ENCODE data around the gene CDCA3.
"Not testable (repeated sequence)": the region's sequence is repeated elsewhere in the genome, so short reads cannot be mapped to it uniquely, and the experiment has no call there.

Gene CDCA3

DNA sequence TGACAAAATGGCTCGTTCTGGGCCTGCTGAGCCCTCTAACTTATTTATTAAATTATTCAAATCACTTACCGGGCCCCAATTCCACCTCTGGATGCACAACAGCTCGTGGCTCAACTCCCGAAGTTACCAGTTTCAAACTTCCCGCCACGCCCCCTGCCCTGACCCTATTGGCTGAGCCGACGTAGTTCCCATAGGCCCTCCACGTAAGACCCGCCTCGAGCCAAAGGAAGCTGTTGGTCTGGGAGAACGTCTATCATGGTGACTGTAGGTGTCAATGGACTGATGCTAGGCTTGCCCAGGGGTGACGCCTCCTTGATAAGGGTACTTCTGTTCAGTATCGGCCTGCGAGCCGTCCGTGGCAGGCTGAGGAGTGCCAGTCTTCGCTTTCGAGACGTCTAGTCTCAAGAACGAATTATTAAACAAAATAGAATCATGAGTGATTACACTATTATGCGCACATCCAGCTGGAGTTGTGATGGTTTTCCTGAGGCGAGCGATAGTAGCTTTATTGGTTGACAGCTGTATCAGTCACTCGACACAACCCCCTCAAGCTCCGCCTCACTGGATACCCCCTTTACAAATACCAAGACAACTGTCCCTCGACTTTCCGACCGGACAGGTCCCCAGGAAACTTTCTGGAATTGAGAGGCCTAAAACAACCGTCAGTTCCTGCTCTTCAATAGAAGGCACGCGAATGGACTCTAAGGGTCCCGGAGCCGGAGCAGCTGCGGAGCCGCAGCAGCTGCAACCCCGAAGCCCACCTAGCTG, at the start of gene CDCA3:
Gene CDCA3, minus strand, starts transcription at position 134 of the 768 bp plus-strand sequence. CDS start 334 bp downstream, outside the sequence.
- in situ Hi-C loops (cut with HindIII; ENCODE audit: low sequenced_read_pairs): no loop called here
- TF ChIP-seq, protein P1, sequence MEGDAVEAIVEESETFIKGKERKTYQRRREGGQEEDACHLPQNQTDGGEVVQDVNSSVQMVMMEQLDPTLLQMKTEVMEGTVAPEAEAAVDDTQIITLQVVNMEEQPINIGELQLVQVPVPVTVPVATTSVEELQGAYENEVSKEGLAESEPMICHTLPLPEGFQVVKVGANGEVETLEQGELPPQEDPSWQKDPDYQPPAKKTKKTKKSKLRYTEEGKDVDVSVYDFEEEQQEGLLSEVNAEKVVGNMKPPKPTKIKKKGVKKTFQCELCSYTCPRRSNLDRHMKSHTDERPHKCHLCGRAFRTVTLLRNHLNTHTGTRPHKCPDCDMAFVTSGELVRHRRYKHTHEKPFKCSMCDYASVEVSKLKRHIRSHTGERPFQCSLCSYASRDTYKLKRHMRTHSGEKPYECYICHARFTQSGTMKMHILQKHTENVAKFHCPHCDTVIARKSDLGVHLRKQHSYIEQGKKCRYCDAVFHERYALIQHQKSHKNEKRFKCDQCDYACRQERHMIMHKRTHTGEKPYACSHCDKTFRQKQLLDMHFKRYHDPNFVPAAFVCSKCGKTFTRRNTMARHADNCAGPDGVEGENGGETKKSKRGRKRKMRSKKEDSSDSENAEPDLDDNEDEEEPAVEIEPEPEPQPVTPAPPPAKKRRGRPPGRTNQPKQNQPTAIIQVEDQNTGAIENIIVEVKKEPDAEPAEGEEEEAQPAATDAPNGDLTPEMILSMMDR (IDR thresholded peaks at IDR 0.05; ENCODE audit: low read depth, low read length, missing control alignments): no peak

GRCh38 chr12:6899837-6900519, 48.9 kb upstream of the CDCA3 start:
- no peak overlapping the region for H3K4me3 ChIP-seq (ENCODE audit: low read depth, low read length)
- in situ Hi-C loops (cut with HindIII; ENCODE audit: low sequenced_read_pairs): no loop called here
- TF ChIP-seq, protein P1 (IDR thresholded peaks at IDR 0.05; ENCODE audit: low read depth, low read length, missing control alignments): no peak
- DNase-seq (ENCODE audit: low read depth): peak; percentile 62

More for the DNA sequence above, at the start of gene CDCA3:
- peak; percentile 96 for DNase-seq (ENCODE audit: low read depth)
- H3K4me3 ChIP-seq (ENCODE audit: low read depth, low read length): peak within 1 kb of the TSS; percentile 79

DNA sequence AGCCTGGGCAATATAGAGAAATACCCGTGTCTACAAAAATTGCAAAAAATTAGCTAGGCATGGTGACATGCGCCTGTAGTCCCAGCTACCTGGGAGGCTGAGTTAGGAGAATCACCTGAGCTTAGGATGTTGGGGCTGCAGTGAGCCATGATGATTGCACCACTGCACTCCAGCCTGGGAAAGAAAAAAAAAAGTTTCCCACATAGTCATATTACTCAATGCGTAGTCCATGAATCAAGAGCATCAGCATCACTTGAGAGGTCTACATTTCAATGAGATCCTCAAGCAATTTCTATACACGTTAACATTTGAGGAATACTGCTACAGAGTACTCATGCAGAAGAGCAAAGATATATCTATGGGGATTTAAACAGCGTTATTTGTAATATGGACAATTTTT, 48.3 kb upstream of the CDCA3 start:
- H3K4me3 ChIP-seq (ENCODE audit: low read depth, low read length): no peak overlapping the region
- TF ChIP-seq, protein P1 (IDR thresholded peaks at IDR 0.05; ENCODE audit: low read depth, low read length, missing control alignments): no peak
- in situ Hi-C loops (cut with HindIII; ENCODE audit: low sequenced_read_pairs): no loop called here
- no peak for DNase-seq (ENCODE audit: low read depth)

- no peak overlapping the region for H3K4me3 ChIP-seq (ENCODE audit: low read depth, low read length)
- DNase-seq (ENCODE audit: low read depth): no peak
- TF ChIP-seq, protein P1 (IDR thresholded peaks at IDR 0.05; ENCODE audit: low read depth, low read length, missing control alignments): no peak
- in situ Hi-C loops (cut with HindIII; ENCODE audit: low sequenced_read_pairs): no loop called here
Observed at GRCh38 chr12:6896846-6897435, 45.9 kb upstream of the CDCA3 start.

- in situ Hi-C loops (cut with HindIII; ENCODE audit: low sequenced_read_pairs): no loop called here
- TF ChIP-seq, protein P1 (IDR thresholded peaks at IDR 0.05; ENCODE audit: low read depth, low read length, missing control alignments): no peak
- no peak for DNase-seq (ENCODE audit: low read depth)
- no peak overlapping the region for H3K4me3 ChIP-seq (ENCODE audit: low read depth, low read length)
Observed at GRCh38 chr12:6894321-6894720, 43.2 kb upstream of the CDCA3 start.

DNA sequence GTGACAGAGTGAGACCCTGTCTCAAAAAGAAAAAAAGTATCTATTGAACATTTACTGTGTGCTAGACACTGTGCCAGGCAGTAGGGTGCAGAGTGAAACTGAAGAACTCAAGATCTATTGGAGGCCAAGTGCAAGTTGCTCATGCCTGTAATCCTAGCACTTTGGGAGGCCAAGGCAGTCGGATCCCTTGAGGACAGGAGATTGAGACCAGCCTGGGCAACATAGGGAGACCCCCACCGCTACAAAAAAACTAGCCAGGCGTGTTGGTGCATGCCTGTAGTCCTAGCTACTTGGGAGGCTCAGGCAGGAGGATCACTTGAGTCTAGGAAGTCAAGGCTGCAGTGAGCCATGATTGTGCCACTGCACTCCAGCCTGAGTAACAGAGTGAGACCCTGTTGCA, 41.6 kb upstream of the CDCA3 start:
- DNase-seq (ENCODE audit: low read depth); in situ Hi-C loops (cut with HindIII; ENCODE audit: low sequenced_read_pairs); H3K4me3 ChIP-seq (ENCODE audit: low read depth, low read length): not testable (repeated sequence)

GRCh38 chr12:6891646-6892001, 40.5 kb upstream of the CDCA3 start:
- TF ChIP-seq, protein P1 (IDR thresholded peaks at IDR 0.05; ENCODE audit: low read depth, low read length, missing control alignments): no peak
- no peak for DNase-seq (ENCODE audit: low read depth)
- in situ Hi-C loops (cut with HindIII; ENCODE audit: low sequenced_read_pairs): no loop called here
- H3K4me3 ChIP-seq (ENCODE audit: low read depth, low read length): peak overlapping the region; percentile 41
